GM23338 (cell line): Measurements from ENCODE around the gene PTPRO.

Source experiments
- CREB1 ChIP-seq: fragments of 250-450 bp; sonication (Bioruptor Pico); IDR thresholded peaks from 2 replicates; pipeline ENCODE4 v1.5.0; 2020; ENCODE audit warnings: low read depth, mild to moderate bottlenecking, moderate library complexity
- EZH2 ChIP-seq: fragments of 200-600 bp; sonication (generic); IDR thresholded peaks from one replicate; pipeline ENCODE4 v1.8.0; 2017; ENCODE audit warnings: antibody characterized with exemption, mild to moderate bottlenecking, low read depth; ENCODE audit not compliant: unreplicated experiment
- EZH2phosphoT487 ChIP-seq: fragments of 200-600 bp; sonication (generic); IDR thresholded peaks from one replicate; pipeline ENCODE4 v1.8.1; 2018; ENCODE audit warnings: antibody characterized with exemption; ENCODE audit not compliant: unreplicated experiment
- NANOG ChIP-seq: IDR thresholded peaks from 2 replicates; pipeline ENCODE4 v1.6.1; 2016; ENCODE audit warnings: antibody characterized with exemption, borderline replicate concordance
- POLR2AphosphoS5 ChIP-seq: IDR thresholded peaks from 2 replicates; pipeline ENCODE4 v1.6.1; 2016; ENCODE audit warnings: antibody characterized with exemption, low read depth
- STAT1 ChIP-seq: IDR thresholded peaks from one replicate; pipeline ENCODE4 v1.6.1; 2016; ENCODE audit warnings: antibody characterized with exemption; ENCODE audit not compliant: unreplicated experiment
- ZNF114 ChIP-seq: fragments of 250-450 bp; sonication (Bioruptor Pico); IDR thresholded peaks from 2 replicates; pipeline ENCODE4 v1.5.0; 2020; ENCODE audit warnings: mild to moderate bottlenecking, moderate library complexity
- ZNF331 ChIP-seq: fragments of 250-450 bp; sonication (Bioruptor Pico); IDR thresholded peaks from 2 replicates; pipeline ENCODE4 v1.5.0; 2020; ENCODE audit warnings: low read depth, mild to moderate bottlenecking, moderate library complexity
- TF ChIP-seq, protein P1 (sequence below), 2 experiments: fragments of 200-600 bp in 1 of 2; sonication (generic) in 1 of 2; conservative IDR thresholded peaks; 2 replicates each; pipeline versions ENCODE4 v1.5.1 to v1.6.1; 2016 to 2017; ENCODE audit warnings: antibody characterized with exemption in 2 of 2, low read depth in 2 of 2, mild to moderate bottlenecking in 2 of 2, moderate library complexity in 1 of 2
- TF ChIP-seq, protein P2 (sequence below): IDR thresholded peaks from one replicate; pipeline ENCODE4 v1.6.1; 2018; ENCODE audit warnings: antibody characterized with exemption; ENCODE audit not compliant: unreplicated experiment
- TF ChIP-seq, protein P3 (sequence below): IDR thresholded peaks from 2 replicates; pipeline ENCODE4 v1.6.1; 2016; ENCODE audit warnings: antibody characterized with exemption
- TF ChIP-seq, protein P4 (sequence below): fragments of 250-450 bp; sonication (Bioruptor Pico); IDR thresholded peaks from 2 replicates; pipeline ENCODE4 v1.5.0; 2020; ENCODE audit warnings: mild to moderate bottlenecking, moderate library complexity

DNA sequence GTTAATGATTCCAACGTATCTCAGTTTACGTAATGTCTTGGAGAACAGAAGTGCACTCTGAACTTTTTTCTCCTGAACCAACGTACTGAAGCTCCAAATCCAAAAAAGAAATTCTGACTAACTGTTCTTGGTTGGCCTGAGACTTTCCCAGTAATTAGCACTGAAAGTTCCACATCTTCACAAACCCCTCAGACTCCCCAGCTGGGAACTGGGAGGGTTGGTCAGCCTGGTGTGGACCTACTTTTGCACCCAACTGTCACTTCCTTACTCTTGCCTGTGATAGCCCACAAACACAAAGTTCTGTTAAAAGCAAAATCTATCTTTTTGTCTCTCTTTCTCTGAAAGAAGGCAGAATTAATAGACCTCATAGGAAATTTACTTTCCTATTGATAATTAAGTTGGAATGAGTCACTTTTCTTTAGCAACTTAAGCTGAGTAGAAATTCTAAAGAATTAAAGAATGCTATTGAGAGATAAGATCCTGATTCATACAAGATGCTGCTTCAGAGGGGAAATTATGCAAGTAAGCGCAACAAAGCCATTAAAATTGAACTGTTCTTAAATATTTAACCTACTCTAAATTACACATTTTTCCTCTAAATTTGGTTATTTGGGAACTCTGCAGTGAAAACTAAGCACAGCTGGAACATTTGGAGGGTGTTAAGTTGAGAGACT, 311.8 kb downstream of the PTPRO start:
- TF ChIP-seq, protein P1, sequence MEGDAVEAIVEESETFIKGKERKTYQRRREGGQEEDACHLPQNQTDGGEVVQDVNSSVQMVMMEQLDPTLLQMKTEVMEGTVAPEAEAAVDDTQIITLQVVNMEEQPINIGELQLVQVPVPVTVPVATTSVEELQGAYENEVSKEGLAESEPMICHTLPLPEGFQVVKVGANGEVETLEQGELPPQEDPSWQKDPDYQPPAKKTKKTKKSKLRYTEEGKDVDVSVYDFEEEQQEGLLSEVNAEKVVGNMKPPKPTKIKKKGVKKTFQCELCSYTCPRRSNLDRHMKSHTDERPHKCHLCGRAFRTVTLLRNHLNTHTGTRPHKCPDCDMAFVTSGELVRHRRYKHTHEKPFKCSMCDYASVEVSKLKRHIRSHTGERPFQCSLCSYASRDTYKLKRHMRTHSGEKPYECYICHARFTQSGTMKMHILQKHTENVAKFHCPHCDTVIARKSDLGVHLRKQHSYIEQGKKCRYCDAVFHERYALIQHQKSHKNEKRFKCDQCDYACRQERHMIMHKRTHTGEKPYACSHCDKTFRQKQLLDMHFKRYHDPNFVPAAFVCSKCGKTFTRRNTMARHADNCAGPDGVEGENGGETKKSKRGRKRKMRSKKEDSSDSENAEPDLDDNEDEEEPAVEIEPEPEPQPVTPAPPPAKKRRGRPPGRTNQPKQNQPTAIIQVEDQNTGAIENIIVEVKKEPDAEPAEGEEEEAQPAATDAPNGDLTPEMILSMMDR (conservative IDR thresholded peaks at IDR 0.05; ENCODE audit: low read depth in 2 of 2) = no peak
- no peak for TF ChIP-seq POLR2AphosphoS5
- no peak for TF ChIP-seq EZH2
- no peak for TF ChIP-seq NANOG
- TF ChIP-seq STAT1 = no peak
- TF ChIP-seq EZH2phosphoT487 = no peak
- TF ChIP-seq, protein P2, sequence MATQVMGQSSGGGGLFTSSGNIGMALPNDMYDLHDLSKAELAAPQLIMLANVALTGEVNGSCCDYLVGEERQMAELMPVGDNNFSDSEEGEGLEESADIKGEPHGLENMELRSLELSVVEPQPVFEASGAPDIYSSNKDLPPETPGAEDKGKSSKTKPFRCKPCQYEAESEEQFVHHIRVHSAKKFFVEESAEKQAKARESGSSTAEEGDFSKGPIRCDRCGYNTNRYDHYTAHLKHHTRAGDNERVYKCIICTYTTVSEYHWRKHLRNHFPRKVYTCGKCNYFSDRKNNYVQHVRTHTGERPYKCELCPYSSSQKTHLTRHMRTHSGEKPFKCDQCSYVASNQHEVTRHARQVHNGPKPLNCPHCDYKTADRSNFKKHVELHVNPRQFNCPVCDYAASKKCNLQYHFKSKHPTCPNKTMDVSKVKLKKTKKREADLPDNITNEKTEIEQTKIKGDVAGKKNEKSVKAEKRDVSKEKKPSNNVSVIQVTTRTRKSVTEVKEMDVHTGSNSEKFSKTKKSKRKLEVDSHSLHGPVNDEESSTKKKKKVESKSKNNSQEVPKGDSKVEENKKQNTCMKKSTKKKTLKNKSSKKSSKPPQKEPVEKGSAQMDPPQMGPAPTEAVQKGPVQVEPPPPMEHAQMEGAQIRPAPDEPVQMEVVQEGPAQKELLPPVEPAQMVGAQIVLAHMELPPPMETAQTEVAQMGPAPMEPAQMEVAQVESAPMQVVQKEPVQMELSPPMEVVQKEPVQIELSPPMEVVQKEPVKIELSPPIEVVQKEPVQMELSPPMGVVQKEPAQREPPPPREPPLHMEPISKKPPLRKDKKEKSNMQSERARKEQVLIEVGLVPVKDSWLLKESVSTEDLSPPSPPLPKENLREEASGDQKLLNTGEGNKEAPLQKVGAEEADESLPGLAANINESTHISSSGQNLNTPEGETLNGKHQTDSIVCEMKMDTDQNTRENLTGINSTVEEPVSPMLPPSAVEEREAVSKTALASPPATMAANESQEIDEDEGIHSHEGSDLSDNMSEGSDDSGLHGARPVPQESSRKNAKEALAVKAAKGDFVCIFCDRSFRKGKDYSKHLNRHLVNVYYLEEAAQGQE = no peak
- no peak for TF ChIP-seq ZNF114
- TF ChIP-seq, protein P3, sequence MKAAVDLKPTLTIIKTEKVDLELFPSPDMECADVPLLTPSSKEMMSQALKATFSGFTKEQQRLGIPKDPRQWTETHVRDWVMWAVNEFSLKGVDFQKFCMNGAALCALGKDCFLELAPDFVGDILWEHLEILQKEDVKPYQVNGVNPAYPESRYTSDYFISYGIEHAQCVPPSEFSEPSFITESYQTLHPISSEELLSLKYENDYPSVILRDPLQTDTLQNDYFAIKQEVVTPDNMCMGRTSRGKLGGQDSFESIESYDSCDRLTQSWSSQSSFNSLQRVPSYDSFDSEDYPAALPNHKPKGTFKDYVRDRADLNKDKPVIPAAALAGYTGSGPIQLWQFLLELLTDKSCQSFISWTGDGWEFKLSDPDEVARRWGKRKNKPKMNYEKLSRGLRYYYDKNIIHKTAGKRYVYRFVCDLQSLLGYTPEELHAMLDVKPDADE = no peak
- no peak for TF ChIP-seq CREB1
- TF ChIP-seq ZNF331 (CRISPR knock-in tag) = no peak
- TF ChIP-seq, protein P4, sequence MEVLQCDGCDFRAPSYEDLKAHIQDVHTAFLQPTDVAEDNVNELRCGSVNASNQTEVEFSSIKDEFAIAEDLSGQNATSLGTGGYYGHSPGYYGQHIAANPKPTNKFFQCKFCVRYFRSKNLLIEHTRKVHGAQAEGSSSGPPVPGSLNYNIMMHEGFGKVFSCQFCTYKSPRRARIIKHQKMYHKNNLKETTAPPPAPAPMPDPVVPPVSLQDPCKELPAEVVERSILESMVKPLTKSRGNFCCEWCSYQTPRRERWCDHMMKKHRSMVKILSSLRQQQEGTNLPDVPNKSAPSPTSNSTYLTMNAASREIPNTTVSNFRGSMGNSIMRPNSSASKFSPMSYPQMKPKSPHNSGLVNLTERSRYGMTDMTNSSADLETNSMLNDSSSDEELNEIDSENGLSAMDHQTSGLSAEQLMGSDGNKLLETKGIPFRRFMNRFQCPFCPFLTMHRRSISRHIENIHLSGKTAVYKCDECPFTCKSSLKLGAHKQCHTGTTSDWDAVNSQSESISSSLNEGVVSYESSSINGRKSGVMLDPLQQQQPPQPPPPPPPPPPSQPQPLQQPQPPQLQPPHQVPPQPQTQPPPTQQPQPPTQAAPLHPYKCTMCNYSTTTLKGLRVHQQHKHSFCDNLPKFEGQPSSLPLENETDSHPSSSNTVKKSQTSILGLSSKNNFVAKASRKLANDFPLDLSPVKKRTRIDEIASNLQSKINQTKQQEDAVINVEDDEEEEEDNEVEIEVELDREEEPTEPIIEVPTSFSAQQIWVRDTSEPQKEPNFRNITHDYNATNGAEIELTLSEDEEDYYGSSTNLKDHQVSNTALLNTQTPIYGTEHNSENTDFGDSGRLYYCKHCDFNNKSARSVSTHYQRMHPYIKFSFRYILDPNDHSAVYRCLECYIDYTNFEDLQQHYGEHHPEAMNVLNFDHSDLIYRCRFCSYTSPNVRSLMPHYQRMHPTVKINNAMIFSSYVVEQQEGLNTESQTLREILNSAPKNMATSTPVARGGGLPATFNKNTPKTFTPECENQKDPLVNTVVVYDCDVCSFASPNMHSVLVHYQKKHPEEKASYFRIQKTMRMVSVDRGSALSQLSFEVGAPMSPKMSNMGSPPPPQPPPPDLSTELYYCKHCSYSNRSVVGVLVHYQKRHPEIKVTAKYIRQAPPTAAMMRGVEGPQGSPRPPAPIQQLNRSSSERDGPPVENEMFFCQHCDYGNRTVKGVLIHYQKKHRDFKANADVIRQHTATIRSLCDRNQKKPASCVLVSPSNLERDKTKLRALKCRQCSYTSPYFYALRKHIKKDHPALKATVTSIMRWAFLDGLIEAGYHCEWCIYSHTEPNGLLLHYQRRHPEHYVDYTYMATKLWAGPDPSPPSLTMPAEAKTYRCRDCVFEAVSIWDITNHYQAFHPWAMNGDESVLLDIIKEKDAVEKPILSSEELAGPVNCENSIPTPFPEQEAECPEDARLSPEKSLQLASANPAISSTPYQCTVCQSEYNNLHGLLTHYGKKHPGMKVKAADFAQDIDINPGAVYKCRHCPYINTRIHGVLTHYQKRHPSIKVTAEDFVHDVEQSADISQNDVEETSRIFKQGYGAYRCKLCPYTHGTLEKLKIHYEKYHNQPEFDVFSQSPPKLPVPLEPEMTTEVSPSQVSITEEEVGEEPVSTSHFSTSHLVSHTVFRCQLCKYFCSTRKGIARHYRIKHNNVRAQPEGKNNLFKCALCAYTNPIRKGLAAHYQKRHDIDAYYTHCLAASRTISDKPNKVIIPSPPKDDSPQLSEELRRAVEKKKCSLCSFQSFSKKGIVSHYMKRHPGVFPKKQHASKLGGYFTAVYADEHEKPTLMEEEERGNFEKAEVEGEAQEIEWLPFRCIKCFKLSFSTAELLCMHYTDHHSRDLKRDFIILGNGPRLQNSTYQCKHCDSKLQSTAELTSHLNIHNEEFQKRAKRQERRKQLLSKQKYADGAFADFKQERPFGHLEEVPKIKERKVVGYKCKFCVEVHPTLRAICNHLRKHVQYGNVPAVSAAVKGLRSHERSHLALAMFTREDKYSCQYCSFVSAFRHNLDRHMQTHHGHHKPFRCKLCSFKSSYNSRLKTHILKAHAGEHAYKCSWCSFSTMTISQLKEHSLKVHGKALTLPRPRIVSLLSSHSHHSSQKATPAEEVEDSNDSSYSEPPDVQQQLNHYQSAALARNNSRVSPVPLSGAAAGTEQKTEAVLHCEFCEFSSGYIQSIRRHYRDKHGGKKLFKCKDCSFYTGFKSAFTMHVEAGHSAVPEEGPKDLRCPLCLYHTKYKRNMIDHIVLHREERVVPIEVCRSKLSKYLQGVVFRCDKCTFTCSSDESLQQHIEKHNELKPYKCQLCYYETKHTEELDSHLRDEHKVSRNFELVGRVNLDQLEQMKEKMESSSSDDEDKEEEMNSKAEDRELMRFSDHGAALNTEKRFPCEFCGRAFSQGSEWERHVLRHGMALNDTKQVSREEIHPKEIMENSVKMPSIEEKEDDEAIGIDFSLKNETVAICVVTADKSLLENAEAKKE (CRISPR knock-in tag) = no peak
